Measurements from ENCODE around the gene TP63.

TP63 gene

GRCh38 chr3:189848395-189849040 lies 217.3 kb downstream of the TP63 start:
- DNase-seq (ENCODE audit: low spot score) (no peak), FAIRE-seq (no peak)

GRCh38 chr3:189849262-189849661 lies 218.1 kb downstream of the TP63 start:
- FAIRE-seq (no peak), DNase-seq (ENCODE audit: low spot score) (no peak)

GRCh38 chr3:189851682-189852081 lies 220.5 kb downstream of the TP63 start:
- FAIRE-seq: no peak
- DNase-seq (ENCODE audit: low spot score): no peak

- DNase-seq (ENCODE audit: low spot score): no peak
- no peak for FAIRE-seq
Observed at GRCh38 chr3:189853906-189854305, 222.7 kb downstream of the TP63 start.

- no peak for FAIRE-seq
- DNase-seq (ENCODE audit: low spot score): no peak
Observed at GRCh38 chr3:189860296-189860695, 229.1 kb downstream of the TP63 start.

GRCh38 chr3:189862385-189862998 lies 231.3 kb downstream of the TP63 start:
- FAIRE-seq (no peak), DNase-seq (ENCODE audit: low spot score) (no peak)

GRCh38 chr3:189863031-189863430 lies 231.8 kb downstream of the TP63 start:
- DNase-seq (ENCODE audit: low spot score) (no peak), FAIRE-seq (no peak)

- FAIRE-seq (no peak), DNase-seq (ENCODE audit: low spot score) (no peak)
Observed at GRCh38 chr3:189868061-189868460, 236.9 kb downstream of the TP63 start.

- no peak for DNase-seq (ENCODE audit: low spot score)
Observed at GRCh38 chr3:189869165-189869564, 238.0 kb downstream of the TP63 start.

GRCh38 chr3:189871418-189871817 lies 240.2 kb downstream of the TP63 start:
- DNase-seq (ENCODE audit: low spot score) (no peak), FAIRE-seq (no peak)

More at GRCh38 chr3:189869165-189869564, 238.0 kb downstream of the TP63 start:
- no peak for FAIRE-seq

- FAIRE-seq (no peak), DNase-seq (ENCODE audit: low spot score) (no peak)
Observed at GRCh38 chr3:189883113-189883753, 252.0 kb downstream of the TP63 start.

- DNase-seq (ENCODE audit: low spot score) (no peak), FAIRE-seq (no peak)
Observed at GRCh38 chr3:189890496-189890895, 259.3 kb downstream of the TP63 start.

- no peak for FAIRE-seq
Observed at GRCh38 chr3:189896533-189896932, 265.3 kb downstream of the TP63 start.

GRCh38 chr3:189897406-189897805 lies 266.2 kb downstream of the TP63 start:
- no peak for FAIRE-seq
- DNase-seq (ENCODE audit: low spot score): no peak

More at GRCh38 chr3:189896533-189896932, 265.3 kb downstream of the TP63 start:
- DNase-seq (ENCODE audit: low spot score): no peak

GRCh38 chr3:189898559-189899153 lies 267.5 kb downstream of the TP63 start:
- FAIRE-seq (no peak), DNase-seq (ENCODE audit: low spot score) (no peak)

GRCh38 chr3:189899186-189899585 lies 268.0 kb downstream of the TP63 start:
- no peak for DNase-seq (ENCODE audit: low spot score)
- no peak for FAIRE-seq

GRCh38 chr3:189900578-189900977 lies 269.4 kb downstream of the TP63 start:
- FAIRE-seq (no peak), DNase-seq (ENCODE audit: low spot score) (no peak)

GRCh38 chr3:189901481-189901880 lies 270.3 kb downstream of the TP63 start:
- DNase-seq (ENCODE audit: low spot score) (no peak), FAIRE-seq (no peak)

GRCh38 chr3:189902230-189903186 lies 271.3 kb downstream of the TP63 start:
- no peak for FAIRE-seq
- no peak for DNase-seq (ENCODE audit: low spot score)

GRCh38 chr3:189903562-189904250 lies 272.5 kb downstream of the TP63 start:
- FAIRE-seq: no peak
- DNase-seq (ENCODE audit: low spot score): no peak

- no peak for DNase-seq (ENCODE audit: low spot score)
- no peak for FAIRE-seq
Observed at GRCh38 chr3:189907803-189908202, 276.6 kb downstream of the TP63 start.

All from urothelium cell line (cell line).